NCI-H146 treated with DMSO at 0.1 percent for 48 hours (cell line): ENCODE results near the gene ZNF560.

Source experiments
- DNase-seq: peaks from one replicate; lab custom pipeline; 2025; ENCODE audit not compliant: unreplicated experiment; lab: John Stamatoyannopoulos, UW

Gene ZNF560

GRCh38 chr19:9436358-9436757, 62.1 kb downstream of the ZNF560 start:
- DNase-seq, result no peak

GRCh38 chr19:9435279-9436268, 62.8 kb downstream of the ZNF560 start, which contains the start of gene ZNF266:
Gene ZNF266, minus strand, starts transcription at chr19:9435573. Its CDS starts 15,484 bp downstream, at chr19:9420089.
- peak; percentile 46 for DNase-seq

- no peak for DNase-seq
Measured at GRCh38 chr19:9431475-9431874, 66.9 kb downstream of the ZNF560 start.

- no peak for DNase-seq
Measured at GRCh38 chr19:9430444-9430843, 68.0 kb downstream of the ZNF560 start.

GRCh38 chr19:9427941-9428340, 70.5 kb downstream of the ZNF560 start:
- no peak for DNase-seq
